GM19328 (cell line): ENCODE data around the gene IGF2.

Experiments used
- ATAC-seq: cut with Tn5 transposase; IDR thresholded peaks from one replicate; pipeline ENCODE4 v1.9.1; 2021; ENCODE audit warnings: mild to moderate bottlenecking, moderate library complexity; ENCODE audit not compliant: unreplicated experiment

The IGF2 gene

DNA sequence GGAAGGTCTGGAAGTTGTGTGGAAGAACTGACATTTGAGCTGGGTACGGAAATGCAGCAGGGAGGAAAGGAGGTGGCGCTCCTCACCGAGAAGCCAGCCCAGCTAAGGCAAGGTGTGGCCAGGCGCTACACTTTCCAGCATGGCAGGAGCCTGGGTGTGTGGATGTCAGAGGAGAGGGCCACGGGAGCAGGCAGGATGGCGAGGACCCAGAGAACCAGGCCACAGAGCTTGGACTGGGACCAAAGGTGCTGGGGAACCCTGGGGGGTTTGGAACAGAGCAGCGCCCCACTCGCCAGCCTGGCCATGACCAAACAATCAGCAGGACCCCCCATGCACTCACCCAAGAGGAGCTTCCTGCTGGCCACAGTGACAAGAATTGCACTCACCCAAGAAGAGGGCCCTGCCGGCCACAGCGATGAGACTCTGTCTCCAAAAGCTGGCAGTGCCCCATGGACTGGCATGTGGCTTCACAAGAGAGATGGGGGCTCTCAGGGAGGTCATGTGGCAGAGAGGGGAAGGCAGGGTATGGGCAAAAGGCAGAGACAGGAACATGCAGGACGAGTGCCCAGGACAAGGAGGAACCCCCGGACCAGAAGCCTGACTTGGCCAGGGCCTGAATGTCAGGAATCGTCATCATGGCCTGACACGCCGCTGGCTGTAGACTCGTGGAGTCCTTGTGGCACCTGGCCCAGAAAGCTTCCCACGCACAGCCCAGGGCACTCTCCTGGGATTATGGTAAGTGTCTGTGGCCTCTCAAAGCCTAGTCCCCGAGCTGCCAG is 45.4 kb downstream of the IGF2 start:
- no peak for ATAC-seq

DNA sequence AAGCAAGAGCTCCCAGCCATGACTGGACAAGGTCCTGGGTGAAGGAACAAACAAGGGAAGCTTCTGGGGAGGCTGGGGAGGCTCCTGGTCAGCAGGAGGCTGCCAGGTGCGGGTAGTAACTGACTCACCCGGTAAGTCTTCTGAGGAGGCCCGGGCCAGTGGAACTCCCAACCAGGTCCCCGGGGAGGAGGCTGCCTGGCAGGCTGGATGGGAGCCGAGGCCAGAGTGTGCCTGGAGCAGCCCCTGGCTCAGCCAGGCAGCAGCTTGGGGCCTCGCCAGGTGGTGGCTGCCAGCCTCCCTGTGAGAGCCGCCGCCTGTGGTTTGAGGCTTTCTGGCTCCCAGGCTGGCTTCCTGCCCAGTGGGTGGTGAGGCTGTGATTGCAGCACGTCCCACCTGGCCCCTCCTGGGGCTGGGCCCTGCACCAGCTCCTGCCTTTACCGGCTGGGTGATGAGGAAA is 46.2 kb downstream of the IGF2 start:
- ATAC-seq = no peak

DNA sequence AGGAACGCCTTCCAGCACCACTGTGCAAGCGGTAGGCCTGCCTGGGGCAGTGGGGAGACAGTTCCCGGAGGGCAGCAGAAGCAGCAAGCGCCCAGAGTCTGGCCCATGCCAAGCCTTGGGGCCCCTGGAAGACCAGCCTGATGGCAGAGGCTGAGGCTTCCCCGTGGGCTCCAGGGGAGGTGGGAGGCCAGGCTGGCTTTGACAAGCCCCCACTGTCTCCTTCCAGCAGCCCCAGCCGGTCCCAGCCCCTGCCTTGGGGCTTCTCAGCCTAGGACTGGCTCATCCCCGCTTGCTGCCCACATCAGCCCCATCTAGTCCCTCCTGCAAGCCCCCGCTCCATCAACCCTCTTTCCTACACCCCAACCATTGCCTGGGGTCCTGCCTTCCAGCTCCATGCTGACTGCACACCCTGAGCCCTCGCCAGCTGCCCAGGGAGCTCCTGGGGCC is 46.7 kb downstream of the IGF2 start:
- ATAC-seq = no peak

DNA sequence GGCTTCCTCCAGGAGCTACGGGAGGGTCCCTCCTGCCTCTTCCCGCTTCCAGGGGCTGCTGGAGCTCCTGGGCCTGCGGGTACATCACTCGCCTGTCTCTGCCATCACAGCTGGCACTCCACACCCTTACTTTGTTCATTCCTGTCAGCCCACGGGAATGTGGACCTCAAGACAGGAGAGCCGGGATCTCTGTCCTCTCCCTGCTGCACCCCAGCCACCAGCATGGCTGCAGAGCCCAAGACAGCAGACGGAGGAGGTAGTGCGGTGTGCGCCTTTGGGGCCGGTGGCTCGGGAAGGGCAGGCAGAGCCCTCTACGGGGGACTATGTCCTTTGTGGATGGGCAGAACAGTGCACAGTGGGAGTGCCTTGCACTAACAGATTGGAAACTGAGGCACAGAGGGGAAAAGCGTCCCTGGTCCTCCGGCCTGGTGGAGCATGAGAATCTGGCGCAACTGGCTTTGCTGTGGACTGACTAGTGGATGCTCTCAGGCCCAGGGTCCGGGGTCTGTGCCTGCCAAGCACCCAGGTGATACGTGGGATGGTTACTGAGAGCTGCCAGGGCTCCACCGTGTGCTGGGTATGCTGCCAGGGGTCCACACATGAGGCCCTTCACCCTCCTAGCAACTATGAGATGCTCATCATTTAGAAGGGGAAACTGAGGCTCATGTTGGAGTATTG is 47.3 kb downstream of the IGF2 start:
- ATAC-seq = no peak

DNA sequence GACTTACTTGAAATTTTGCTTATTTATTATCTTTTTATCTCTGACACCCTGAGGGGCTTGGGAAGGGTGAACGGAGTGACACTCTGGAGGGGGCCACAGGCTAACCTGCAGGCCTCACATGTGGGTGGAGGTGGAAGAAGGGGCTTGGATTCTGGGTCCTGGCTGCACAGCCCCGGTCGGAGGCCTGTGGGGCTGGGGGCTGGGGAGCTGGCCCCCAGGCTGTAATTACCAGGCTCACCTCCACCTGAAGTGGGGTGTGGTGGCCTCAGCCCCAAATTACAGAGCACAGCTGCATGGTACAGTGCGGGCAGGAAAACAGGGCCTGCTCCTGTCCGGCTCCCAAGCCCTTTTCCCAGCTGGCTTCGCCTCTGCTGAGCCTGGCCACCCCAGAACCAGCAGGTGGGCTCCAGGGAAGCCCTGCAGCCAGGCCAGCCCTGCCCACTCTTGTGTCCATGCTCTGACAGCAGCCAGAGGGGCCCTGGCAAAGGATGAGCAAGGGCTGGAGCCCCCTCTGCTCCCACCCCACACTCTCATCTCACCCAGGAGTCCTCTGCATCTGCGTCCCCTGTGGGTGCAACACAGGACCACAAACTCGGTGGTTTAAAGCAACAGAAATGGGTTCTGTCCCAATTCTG is 48.0 kb downstream of the IGF2 start:
- ATAC-seq = no peak

DNA sequence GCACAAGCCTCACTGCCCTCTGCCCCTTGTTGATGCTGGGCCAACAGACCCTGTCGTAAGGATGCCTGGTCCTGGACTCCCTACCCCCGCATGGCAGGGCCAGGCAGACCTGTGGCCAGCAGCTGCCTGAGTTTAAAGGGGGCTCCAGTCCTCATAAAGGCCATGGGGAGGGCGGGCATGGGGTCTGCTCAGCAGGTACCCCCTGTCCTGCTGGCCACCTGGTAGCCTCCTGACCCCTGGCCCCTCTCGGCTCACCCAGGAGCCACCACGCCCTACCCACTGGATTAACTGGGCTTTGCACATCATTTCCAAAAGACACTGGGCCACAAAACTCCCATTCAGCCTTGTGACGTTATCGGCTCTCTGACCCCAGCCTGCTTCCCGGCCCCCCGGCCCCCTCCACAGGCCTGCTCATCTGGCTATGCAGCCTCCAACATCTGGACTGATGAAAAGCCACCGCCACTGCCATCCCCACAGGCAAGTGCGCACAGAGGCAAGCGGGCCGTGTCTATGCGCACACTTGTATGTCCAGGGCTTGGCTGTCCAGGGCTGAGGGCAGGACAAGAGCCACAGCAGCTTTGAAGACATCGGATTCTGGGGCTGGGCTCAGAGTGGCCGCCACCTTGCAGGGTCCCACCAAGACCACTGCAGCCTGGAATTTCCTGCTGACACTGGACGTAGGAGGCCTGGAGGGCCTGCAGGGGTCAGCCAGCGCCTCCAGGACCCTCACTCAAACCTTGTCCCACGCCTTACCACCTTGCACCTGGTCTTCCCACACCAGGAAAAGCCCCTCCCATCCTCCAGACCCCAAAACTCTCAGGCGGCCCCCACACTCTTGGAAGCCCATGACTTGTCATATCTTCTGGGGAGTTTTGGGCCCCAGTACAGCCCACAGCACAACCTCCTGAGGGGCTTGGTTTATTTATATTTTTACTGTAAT is 48.7 kb downstream of the IGF2 start:
- ATAC-seq = no peak

DNA sequence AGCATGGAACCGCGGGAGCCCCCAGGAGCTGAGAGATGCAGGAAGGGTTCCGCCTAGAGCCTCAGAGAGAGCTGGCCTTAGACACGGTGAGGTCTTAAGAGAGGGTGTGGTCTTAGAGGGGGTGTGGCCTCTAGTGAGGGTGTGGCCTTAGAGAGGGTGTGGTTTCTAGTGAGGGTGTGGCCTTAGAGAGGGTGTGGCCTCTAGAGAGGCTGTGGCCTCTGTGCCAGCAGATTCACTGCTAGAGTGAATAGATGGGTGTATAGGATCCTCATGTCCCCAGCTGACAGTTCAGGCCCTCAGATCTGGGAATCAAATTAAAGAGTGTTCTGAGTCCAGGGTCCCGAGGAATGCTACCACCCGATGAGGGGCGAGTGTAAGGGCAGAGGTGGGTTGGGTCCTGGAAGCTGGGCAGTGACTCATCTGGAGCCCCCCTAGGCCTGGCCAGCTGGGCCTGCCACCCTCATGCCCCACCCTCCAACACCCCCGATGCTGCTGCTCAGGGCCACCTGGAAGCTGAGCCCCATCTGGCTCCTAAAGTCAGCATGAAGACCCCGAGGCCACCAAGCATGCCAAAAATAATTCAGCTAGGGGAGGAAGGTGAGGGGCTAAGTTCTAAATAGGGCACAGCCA is 49.5 kb downstream of the IGF2 start:
- no peak for ATAC-seq

DNA sequence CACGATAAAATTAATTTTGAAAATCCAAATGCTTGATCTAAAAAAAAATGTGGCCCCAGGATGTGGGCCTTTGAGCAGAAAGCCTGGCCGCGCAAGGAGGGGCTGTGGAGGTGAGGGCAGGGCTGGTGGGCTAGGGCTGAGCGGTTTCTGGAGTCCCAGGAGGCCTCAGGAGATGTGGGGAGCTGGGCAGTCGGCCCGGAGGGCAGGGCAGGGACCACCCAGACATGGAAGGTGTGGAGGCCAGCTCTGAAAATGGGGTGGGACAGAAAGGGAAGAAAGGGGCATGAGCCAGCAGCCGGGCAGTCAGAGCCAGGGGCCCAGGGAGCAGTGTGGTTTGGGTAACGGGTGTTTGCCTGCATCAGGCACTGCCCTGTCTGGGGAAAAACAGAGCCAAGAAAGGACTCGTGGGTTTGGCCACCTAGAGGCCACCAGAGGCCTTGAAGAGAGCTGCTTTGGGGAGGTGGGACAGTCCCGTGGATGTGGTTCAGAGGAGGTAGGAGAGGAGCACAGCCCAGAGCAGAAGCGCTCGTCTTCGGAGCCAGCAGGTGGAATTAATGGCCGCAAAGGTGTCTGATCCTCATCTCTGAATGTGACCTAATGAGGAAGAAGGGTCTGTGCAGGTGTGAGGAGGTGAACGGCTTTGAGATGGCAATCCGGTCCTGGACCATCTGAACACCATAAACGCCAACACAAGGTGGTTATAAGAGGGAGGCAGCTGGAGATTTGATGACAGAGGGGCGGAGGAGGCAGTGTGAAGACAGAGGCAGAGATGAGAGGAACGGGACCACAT is 50.2 kb downstream of the IGF2 start:
- no peak for ATAC-seq

DNA sequence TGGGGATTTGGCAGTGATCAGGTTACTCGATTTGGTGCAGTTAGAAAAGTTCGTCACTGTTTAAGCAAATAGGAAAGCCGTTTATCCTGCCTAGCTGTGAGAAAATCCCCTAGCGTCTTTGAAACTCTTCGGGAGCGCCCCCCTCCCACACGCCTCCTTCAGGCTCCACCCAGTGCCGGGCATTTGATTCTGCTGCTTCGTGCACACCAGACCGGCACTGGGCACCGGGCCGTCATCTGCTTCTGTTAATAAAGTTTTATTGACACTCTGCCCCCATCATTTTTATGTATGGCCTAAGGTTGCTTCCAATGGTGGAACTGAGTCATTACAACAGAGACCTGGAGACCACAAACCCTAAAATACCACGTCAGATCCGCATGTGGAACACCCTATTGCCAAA is 50.9 kb downstream of the IGF2 start:
- ATAC-seq = no peak

DNA sequence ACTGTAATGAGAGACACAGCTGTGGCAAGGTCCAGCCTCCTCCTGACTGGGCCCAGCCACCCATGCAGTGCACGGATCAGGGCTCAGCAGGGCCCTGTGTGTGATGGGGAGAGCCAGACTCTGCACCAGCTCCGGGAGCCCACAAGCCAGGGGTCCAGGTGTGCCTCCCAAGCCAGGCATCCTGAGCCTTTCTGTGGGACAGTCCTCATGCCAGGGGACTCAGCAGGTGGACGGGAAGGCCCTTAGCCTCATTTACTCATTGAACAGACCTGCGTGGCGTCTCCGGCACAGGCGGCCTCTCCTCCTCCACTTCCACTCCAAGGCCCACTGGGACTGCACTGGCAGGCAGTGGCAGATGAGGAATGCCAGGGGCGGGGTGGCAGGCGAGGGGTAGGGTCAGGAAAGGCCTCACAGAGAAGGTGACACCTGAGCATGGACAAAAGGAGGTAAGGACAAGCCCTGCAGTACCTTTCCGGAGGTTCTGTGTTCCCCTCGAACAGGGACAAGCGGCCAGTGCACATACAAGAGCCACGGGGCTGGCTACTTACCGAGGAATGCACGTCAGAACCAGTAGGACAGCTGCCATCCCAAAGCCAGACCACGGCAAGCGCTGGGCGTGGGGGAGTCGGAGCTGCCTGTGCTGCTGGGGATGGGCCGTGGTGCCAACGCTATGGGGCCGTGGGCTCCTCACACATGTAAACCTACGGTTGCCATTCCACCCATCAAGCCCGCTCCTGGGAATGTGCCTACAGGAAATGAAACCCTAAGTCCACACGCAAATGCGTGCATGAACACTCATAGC is 52.7 kb downstream of the IGF2 start:
- no peak for ATAC-seq

DNA sequence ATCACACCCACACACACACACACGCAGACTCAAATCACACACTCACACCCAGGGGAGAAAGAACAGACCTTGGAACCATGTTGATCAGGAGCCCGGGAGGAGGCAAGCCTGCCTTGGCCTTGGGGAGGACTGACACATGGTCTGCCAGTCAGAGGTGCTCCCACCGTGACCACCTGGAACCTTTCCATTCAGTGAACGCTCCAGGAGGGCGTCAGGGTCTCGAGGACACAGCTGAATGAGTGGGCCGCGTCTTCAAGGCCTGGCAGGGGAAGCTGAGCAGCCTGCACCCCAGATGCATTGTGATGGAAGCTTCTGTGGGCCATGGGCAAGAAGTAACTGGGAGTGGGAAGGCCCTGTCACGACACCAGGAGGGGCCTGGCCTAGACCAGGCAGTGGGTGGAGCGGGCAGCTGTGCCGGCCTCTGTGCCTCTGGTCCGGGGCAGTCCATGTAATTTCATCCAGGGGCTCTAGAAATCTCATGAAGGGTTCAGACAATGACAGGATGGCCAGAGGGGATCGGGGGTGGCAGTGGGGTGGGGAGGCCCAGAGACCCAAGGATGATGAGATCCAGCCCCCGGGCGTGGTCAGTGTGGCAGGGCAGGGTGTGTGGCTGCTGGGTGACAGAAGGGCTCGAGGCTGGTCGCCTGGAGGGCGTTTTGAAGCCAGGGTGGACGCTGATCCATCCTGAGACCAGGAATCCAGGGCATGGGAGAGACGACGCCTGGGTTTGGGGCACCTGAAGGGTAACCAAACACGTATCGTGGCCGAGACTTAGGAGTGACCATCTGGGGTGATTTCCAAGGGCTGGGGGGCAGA is 53.7 kb downstream of the IGF2 start:
- ATAC-seq = no peak

DNA sequence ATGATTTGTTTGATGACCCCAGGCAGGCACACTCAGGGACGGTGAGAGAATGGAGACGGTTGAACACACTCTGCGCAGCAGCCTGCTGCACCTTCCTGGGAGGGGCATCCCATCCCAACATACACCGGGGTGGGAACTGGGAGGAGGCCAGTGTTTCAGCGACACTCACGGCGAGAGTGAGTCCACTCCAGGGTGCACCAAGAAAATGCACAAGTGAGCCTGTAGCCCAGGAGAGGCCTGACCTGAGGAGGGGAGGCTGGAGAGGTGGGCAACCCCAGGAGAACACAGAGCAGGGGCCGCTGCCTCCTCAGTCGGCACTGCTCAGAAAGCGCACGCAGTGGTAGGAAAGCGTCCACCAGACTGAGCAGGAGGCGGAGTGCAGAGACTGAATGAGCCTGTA is 54.5 kb downstream of the IGF2 start:
- no peak for ATAC-seq
